Thymus (tissue), 11 donors: Measurements from ENCODE around the gene TMEM266. TPM values are rescaled to one million over a fixed set of nuclear protein-coding genes. Genes with fewer than 3 reads are reported as not detected.

Source experiments
- DNase-seq, 9 donors: peaks; one replicate each; pipeline ENCODE4 v3.0.0-alpha.2; 2013; ENCODE audit warnings: low spot score in 9 of 9, low read depth in 6 of 9, missing footprints in 1 of 9
- H3K27ac ChIP-seq, 2 donors: one replicate each; pipeline ENCODE4 v1.5.1; 2013; ENCODE audit warnings: control low read depth in 1 of 2, low read depth in 1 of 2, low read length in 1 of 2, mild to moderate bottlenecking in 1 of 2, moderate library complexity in 1 of 2
- H3K27me3 ChIP-seq, 2 donors: one replicate each; pipeline ENCODE4 v1.5.1; 2013; ENCODE audit warnings: low read length in 1 of 2; ENCODE audit not compliant: control insufficient read depth in 2 of 2, insufficient read depth in 1 of 2
- H3K36me3 ChIP-seq, 2 donors: one replicate each; pipeline ENCODE4 v1.5.1; 2013; ENCODE audit warnings: low read length in 1 of 2, mild to moderate bottlenecking in 1 of 2, moderate library complexity in 1 of 2; ENCODE audit not compliant: control insufficient read depth in 2 of 2, insufficient read depth in 2 of 2
- H3K4me1 ChIP-seq, 2 donors: one replicate each; pipeline ENCODE4 v1.5.1; 2013; ENCODE audit warnings: low read length in 2 of 2; ENCODE audit not compliant: control insufficient read depth in 2 of 2, insufficient read depth in 2 of 2
- H3K4me3 ChIP-seq, 2 donors: one replicate each; pipeline ENCODE4 v1.5.1; 2013; ENCODE audit warnings: low read length in 2 of 2, control low read depth in 1 of 2, mild to moderate bottlenecking in 1 of 2
- H3K9me3 ChIP-seq, 2 donors: one replicate each; pipeline ENCODE4 v1.5.1; 2013; ENCODE audit warnings: low read length in 1 of 2, mild to moderate bottlenecking in 1 of 2; ENCODE audit not compliant: control insufficient read depth in 2 of 2, insufficient read depth in 1 of 2
- WGBS: extraction: QIAGEN DNeasy Blood & Tissue Kit; methylation state at CpG from one replicate; pipeline ENCODE4 v1.1.7; 2013; 5-methylcytosine and 5-hydroxymethylcytosine counted together
- polyA plus RNA-seq: library from polyadenylated mRNA; stranded (reverse); fragments of 200-250 nt; gene quantifications from one replicate; pipeline ENCODE4 v1.2.3, GENCODE V29; 2013
- total RNA-seq: library from RNA; stranded (reverse); fragments of 120-200 nt; gene quantifications from one replicate; pipeline ENCODE4 v1.2.4, GENCODE V29; 2013
- donor health status: healthy.

Gene TMEM266
- total and polyA plus RNA-seq, 2 donors = 1.2 TPM

- H3K36me3 ChIP-seq = no peaks in the 10 kb centered on the region
- DNase-seq = no peak
- no peak overlapping the region for H3K4me3 ChIP-seq
- no peaks in the 10 kb centered on the region for H3K9me3 ChIP-seq
- H3K27ac ChIP-seq = no peak overlapping the region
- no peaks in the 10 kb centered on the region for H3K4me1 ChIP-seq
- H3K27me3 ChIP-seq = peaks cover 0 to 6% of the 10 kb centered on the region in 2 donors
- 100% methylated on average over 1 of the region's 1 CpG for WGBS
These were observed 74.8 kb downstream of the TMEM266 start for GRCh38 chr15:76134537-76134936.

GRCh38 chr15:76135516-76135915, 75.7 kb downstream of the TMEM266 start:
- H3K27me3 ChIP-seq = peaks cover 0 to 15% of the 10 kb centered on the region in 2 donors
- no peaks in the 10 kb centered on the region for H3K9me3 ChIP-seq
- 95% methylated on average over 2 of the region's 2 CpGs for WGBS
- DNase-seq = no peak
- H3K36me3 ChIP-seq = no peaks in the 10 kb centered on the region
- H3K4me3 ChIP-seq = no peak overlapping the region
- H3K27ac ChIP-seq = no peak overlapping the region
- peaks cover 0 to 2% of the 10 kb centered on the region in 2 donors for H3K4me1 ChIP-seq

GRCh38 chr15:76138436-76138835, 78.7 kb downstream of the TMEM266 start:
- WGBS = 89% methylated on average over 5 of the region's 5 CpGs

GRCh38 chr15:76139368-76140073, 79.7 kb downstream of the TMEM266 start:
- Histone ChIP-seq H3K4me1 (peaks cover 0 to 2% of the 10 kb centered on the region in 2 donors), H3K36me3 (no peaks in the 10 kb centered on the region), H3K4me3 (no peak overlapping the region), H3K27me3 (peaks cover 0 to 21% of the 10 kb centered on the region in 2 donors), H3K27ac (no peak overlapping the region), H3K9me3 (no peaks in the 10 kb centered on the region)
- WGBS = 33% methylated on average over 16 of the region's 16 CpGs
- DNase-seq = peak in 8 of 9 donors; percentile 52 to 87 (median 78)

More at GRCh38 chr15:76138436-76138835, 78.7 kb downstream of the TMEM266 start:
- no peaks in the 10 kb centered on the region for H3K9me3 ChIP-seq
- H3K4me3 ChIP-seq = no peak overlapping the region
- H3K4me1 ChIP-seq = peaks cover 0 to 2% of the 10 kb centered on the region in 2 donors
- no peak for DNase-seq
- H3K27me3 ChIP-seq = peaks cover 0 to 20% of the 10 kb centered on the region in 2 donors
- no peaks in the 10 kb centered on the region for H3K36me3 ChIP-seq
- H3K27ac ChIP-seq = no peak overlapping the region

- H3K27me3 ChIP-seq = peaks cover 0 to 22% of the 10 kb centered on the region in 2 donors
- 31% methylated on average over 14 of the region's 14 CpGs for WGBS
- no peak overlapping the region for H3K4me3 ChIP-seq
- H3K9me3 ChIP-seq = no peaks in the 10 kb centered on the region
- no peak overlapping the region for H3K27ac ChIP-seq
- no peaks in the 10 kb centered on the region for H3K36me3 ChIP-seq
- no peak for DNase-seq
- peaks cover 0 to 2% of the 10 kb centered on the region in 2 donors for H3K4me1 ChIP-seq
These were observed 80.3 kb downstream of the TMEM266 start for GRCh38 chr15:76140074-76140464.

GRCh38 chr15:76146812-76147211, 87.0 kb downstream of the TMEM266 start:
- peaks cover 0 to 9% of the 10 kb centered on the region in 2 donors for H3K4me1 ChIP-seq
- no peaks in the 10 kb centered on the region for H3K9me3 ChIP-seq
- 94% methylated on average over 5 of the region's 5 CpGs for WGBS
- peaks cover 0 to 25% of the 10 kb centered on the region in 2 donors for H3K27me3 ChIP-seq
- no peaks in the 10 kb centered on the region for H3K36me3 ChIP-seq
- no peak overlapping the region for H3K27ac ChIP-seq
- H3K4me3 ChIP-seq = no peak overlapping the region
- DNase-seq = no peak

- H3K4me3 ChIP-seq = no peak overlapping the region
- WGBS = 16% methylated on average over 21 of the region's 21 CpGs
- peaks cover 0 to 9% of the 10 kb centered on the region in 2 donors for H3K4me1 ChIP-seq
- DNase-seq = peak in 7 of 9 donors; percentile 19 to 68 (median 48)
- no peaks in the 10 kb centered on the region for H3K36me3 ChIP-seq
- H3K27me3 ChIP-seq = peaks cover 0 to 21% of the 10 kb centered on the region in 2 donors
- H3K9me3 ChIP-seq = no peaks in the 10 kb centered on the region
- no peak overlapping the region for H3K27ac ChIP-seq
These were observed 88.3 kb downstream of the TMEM266 start for GRCh38 chr15:76147906-76148570.

- Histone ChIP-seq H3K36me3 (no peaks in the 10 kb centered on the region), H3K27ac (no peak overlapping the region), H3K9me3 (no peaks in the 10 kb centered on the region), H3K27me3 (peaks cover 0 to 18% of the 10 kb centered on the region in 2 donors), H3K4me1 (peaks cover 0 to 9% of the 10 kb centered on the region in 2 donors), H3K4me3 (no peak overlapping the region)
- DNase-seq = no peak
- WGBS = 92% methylated on average over 4 of the region's 4 CpGs
These were observed 89.6 kb downstream of the TMEM266 start for GRCh38 chr15:76149291-76149915.

GRCh38 chr15:76150513-76150912, 90.7 kb downstream of the TMEM266 start:
- no peaks in the 10 kb centered on the region for H3K36me3 ChIP-seq
- no peak overlapping the region for H3K27ac ChIP-seq
- H3K4me3 ChIP-seq = no peak overlapping the region
- H3K9me3 ChIP-seq = no peaks in the 10 kb centered on the region
- 14% methylated on average over 7 of the region's 7 CpGs for WGBS
- DNase-seq = no peak
- peaks cover 0 to 9% of the 10 kb centered on the region in 2 donors for H3K4me1 ChIP-seq
- H3K27me3 ChIP-seq = peaks cover 0 to 17% of the 10 kb centered on the region in 2 donors
